HG02678 (cell line): ENCODE results near the gene HM13.
"Not testable (repeated sequence)": the region's sequence is repeated elsewhere in the genome, so short reads cannot be mapped to it uniquely, and the experiment has no call there.

ENCODE experiments used
- ATAC-seq: cut with Tn5 transposase; IDR thresholded peaks from one replicate; pipeline ENCODE4 v1.9.1; 2021; ENCODE audit warnings: mild to moderate bottlenecking, moderate library complexity; ENCODE audit not compliant: unreplicated experiment

Gene HM13

GRCh38 chr20:31566319-31566657 is 52.0 kb downstream of the HM13 start:
- no peak for ATAC-seq

- ATAC-seq = no peak
Observed at GRCh38 chr20:31566658-31567379, 52.6 kb downstream of the HM13 start.

- no peak for ATAC-seq
Observed at GRCh38 chr20:31567380-31567720, 53.1 kb downstream of the HM13 start.

- ATAC-seq = no peak
Observed at GRCh38 chr20:31568041-31568731, 53.9 kb downstream of the HM13 start.

GRCh38 chr20:31568773-31569162 is 54.5 kb downstream of the HM13 start:
- ATAC-seq = no peak

GRCh38 chr20:31569163-31570020 is 55.1 kb downstream of the HM13 start:
- ATAC-seq = no peak

- ATAC-seq = no peak
Observed at GRCh38 chr20:31570021-31570463, 55.8 kb downstream of the HM13 start.

GRCh38 chr20:31570735-31571617 is 56.7 kb downstream of the HM13 start:
- no peak for ATAC-seq

GRCh38 chr20:31572042-31572700 is 57.9 kb downstream of the HM13 start:
- ATAC-seq = no peak

- ATAC-seq = peak; percentile 86
Observed at GRCh38 chr20:31572701-31573554, 58.7 kb downstream of the HM13 start.

- ATAC-seq = peak; percentile 13
Observed at GRCh38 chr20:31573555-31574321, 59.5 kb downstream of the HM13 start.

GRCh38 chr20:31574986-31575385 is 60.7 kb downstream of the HM13 start:
- not testable (repeated sequence) for ATAC-seq

- ATAC-seq = no peak
Observed at GRCh38 chr20:31576751-31577150, 62.5 kb downstream of the HM13 start.

GRCh38 chr20:31577194-31577593 is 63.0 kb downstream of the HM13 start:
- ATAC-seq = no peak

- ATAC-seq = no peak
Observed at GRCh38 chr20:31578448-31579138, 64.4 kb downstream of the HM13 start.

GRCh38 chr20:31579245-31579644 is 65.0 kb downstream of the HM13 start:
- ATAC-seq = no peak

GRCh38 chr20:31579941-31580651 is 65.9 kb downstream of the HM13 start:
- ATAC-seq = not testable (repeated sequence)
